ENCODE results near the gene VASN. TPM values are rescaled to one million over a fixed set of nuclear protein-coding genes. Genes with fewer than 3 reads are reported as not detected.
A peak's percentile ranks its signal among the peaks of the same experiment; 100 is the strongest.
"Not testable (repeated sequence)": the region's sequence is repeated elsewhere in the genome, so short reads cannot be mapped to it uniquely, and the experiment has no call there.

The VASN gene
- 10 to 100 TPM; 10.3 to 24.3 (median 17.1) TPM for polyA plus RNA-seq (ENCODE audit: insufficient read depth in 1 of 5, insufficient read length in 5 of 5, low replicate concordance in 1 of 5)
- long read RNA-seq, donor 1, transcript VASN-201 (2 exons, 2,806 nt) = major isoform, 26 of 26 reads
- long read RNA-seq, donor 1, partial matches to known transcripts = 0 of 26 reads
- long read RNA-seq, donor 1, other reads (novel, unspliced or antisense) = 0 of 26 reads
- long read RNA-seq, donor 2, transcript VASN-201 (2 exons, 2,806 nt) = major isoform, 5 of 5 reads
- long read RNA-seq, donor 2, partial matches to known transcripts = 0 of 5 reads
- long read RNA-seq, donor 2, other reads (novel, unspliced or antisense) = 0 of 5 reads
- long read RNA-seq, donor 3, transcript VASN-201 (2 exons, 2,806 nt) = major isoform, 13 of 20 reads
- long read RNA-seq, donor 3, partial matches to known transcripts = 7 of 20 reads
- long read RNA-seq, donor 3, other reads (novel, unspliced or antisense) = 0 of 20 reads
- long read RNA-seq, donor 4, transcript VASN-201 (2 exons, 2,806 nt) = major isoform, 19 of 19 reads
- long read RNA-seq, donor 4, partial matches to known transcripts = 0 of 19 reads
- long read RNA-seq, donor 4, other reads (novel, unspliced or antisense) = 0 of 19 reads
- long read RNA-seq, donor 5, transcript VASN-201 (2 exons, 2,806 nt) = major isoform, 21 of 21 reads
- long read RNA-seq, donor 5, partial matches to known transcripts = 0 of 21 reads
- long read RNA-seq, donor 5, other reads (novel, unspliced or antisense) = 0 of 21 reads
- long read RNA-seq, donor 6, transcript VASN-201 (2 exons, 2,806 nt) = major isoform, 24 of 24 reads
- long read RNA-seq, donor 6, partial matches to known transcripts = 0 of 24 reads
- long read RNA-seq, donor 6, other reads (novel, unspliced or antisense) = 0 of 24 reads
- long read RNA-seq, donor 7, transcript VASN-201 (2 exons, 2,806 nt) = major isoform, 13 of 13 reads
- long read RNA-seq, donor 7, partial matches to known transcripts = 0 of 13 reads
- long read RNA-seq, donor 7, other reads (novel, unspliced or antisense) = 0 of 13 reads
- long read RNA-seq, donor 8, partial matches to known transcripts = 0 of 3 reads
- long read RNA-seq, donor 8, other reads (novel, unspliced or antisense) = 0 of 3 reads

- DNase-seq = peak; percentile 79 to 80
Measured at GRCh38 chr16:4371357-4372000, at the start of gene VASN. Gene VASN, plus strand, starts transcription at chr16:4371848. Its CDS starts 9,030 bp downstream, at chr16:4380878.

GRCh38 chr16:4322121-4323052 lies 49.3 kb upstream of the VASN start:
- DNase-seq = no peak

- no peak for DNase-seq
Measured at GRCh38 chr16:4323071-4323844, 48.4 kb upstream of the VASN start.

GRCh38 chr16:4323845-4324488 lies 47.7 kb upstream of the VASN start:
- no peak for DNase-seq

GRCh38 chr16:4324492-4325252 lies 47.0 kb upstream of the VASN start:
- DNase-seq = no peak

GRCh38 chr16:4325253-4325758 lies 46.3 kb upstream of the VASN start:
- DNase-seq = no peak

- no peak for DNase-seq
Measured at GRCh38 chr16:4327386-4328045, 44.1 kb upstream of the VASN start.

GRCh38 chr16:4328046-4328781 lies 43.4 kb upstream of the VASN start:
- DNase-seq = peak in 1 of 2 donors; percentile 82

- no peak for DNase-seq
Measured at GRCh38 chr16:4328782-4329775, 42.6 kb upstream of the VASN start.

GRCh38 chr16:4330277-4330874 lies 41.3 kb upstream of the VASN start:
- no peak for DNase-seq

GRCh38 chr16:4332083-4332482 lies 39.6 kb upstream of the VASN start:
- no peak for DNase-seq

- no peak for DNase-seq
Measured at GRCh38 chr16:4332623-4333307, 38.9 kb upstream of the VASN start.

GRCh38 chr16:4333308-4333638 lies 38.4 kb upstream of the VASN start:
- no peak for DNase-seq

GRCh38 chr16:4333714-4334113 lies 37.9 kb upstream of the VASN start:
- DNase-seq = not testable (repeated sequence)

All from right lung (tissue), 10 donors.